Mesenchymal stem cell (in vitro differentiated cells and primary cell): Measurements from ENCODE around the gene IL21R.

Experiments
- DNase-seq: peaks from one replicate; pipeline ENCODE4 v3.0.0-alpha.2; 2013
- H2AFZ ChIP-seq: one replicate; pipeline ENCODE4 v1.6.1; 2013; ENCODE audit warnings: low read depth, mild to moderate bottlenecking, control low read depth, inconsistent platforms, low read length, moderate library complexity
- H2AK5ac ChIP-seq: 2 replicates; pipeline ENCODE4 v1.6.1; 2013; ENCODE audit warnings: low read length, moderate library complexity, mild to moderate bottlenecking, inconsistent platforms; ENCODE audit not compliant: severe bottlenecking
- H2BK120ac ChIP-seq: one replicate; pipeline ENCODE4 v1.6.1; 2013; ENCODE audit warnings: low read depth, mild to moderate bottlenecking, inconsistent platforms, low read length, moderate library complexity
- H2BK12ac ChIP-seq, 2 experiments: one replicate each; pipeline ENCODE4 v1.6.1; 2013; ENCODE audit warnings: inconsistent platforms in 2 of 2, low read length in 2 of 2, mild to moderate bottlenecking in 2 of 2, moderate library complexity in 2 of 2, control low read depth in 1 of 2
- H2BK15ac ChIP-seq: one replicate; pipeline ENCODE4 v1.6.1; 2013; ENCODE audit warnings: mild to moderate bottlenecking, low read depth, inconsistent platforms; ENCODE audit not compliant: poor library complexity, severe bottlenecking
- H2BK5ac ChIP-seq: 2 replicates; pipeline ENCODE4 v1.6.1; 2013; ENCODE audit warnings: low read depth, mild to moderate bottlenecking, low read length, control low read depth, inconsistent platforms; ENCODE audit not compliant: poor library complexity, severe bottlenecking
- H3K14ac ChIP-seq, 2 experiments: one replicate each; pipeline ENCODE4 v1.6.1; 2013; ENCODE audit warnings: inconsistent platforms in 2 of 2, low read length in 2 of 2, control low read depth in 1 of 2, mild to moderate bottlenecking in 1 of 2, moderate library complexity in 1 of 2
- H3K18ac ChIP-seq, 2 experiments: one replicate each; pipeline ENCODE4 v1.6.1; 2013; ENCODE audit warnings: inconsistent platforms in 2 of 2, low read length in 2 of 2, control low read depth in 1 of 2, low read depth in 1 of 2, mild to moderate bottlenecking in 1 of 2
- H3K23ac ChIP-seq, 2 experiments: one replicate each; pipeline ENCODE4 v1.6.1; 2013; ENCODE audit warnings: inconsistent platforms in 2 of 2, low read length in 2 of 2, mild to moderate bottlenecking in 2 of 2, moderate library complexity in 2 of 2, control low read depth in 1 of 2
- H3K27ac ChIP-seq: 2 replicates; pipeline ENCODE4 v1.5.1; 2013; ENCODE audit warnings: mild to moderate bottlenecking, moderate library complexity, low read length, control low read depth, inconsistent platforms; ENCODE audit not compliant: poor library complexity, severe bottlenecking
- H3K27me3 ChIP-seq, 2 experiments: 2 replicates each; pipeline versions ENCODE4 v1.6.1 to v1.7.0; 2013; ENCODE audit warnings: low read length in 2 of 2, mild to moderate bottlenecking in 2 of 2, moderate library complexity in 2 of 2, control low read depth in 1 of 2, inconsistent platforms in 1 of 2; ENCODE audit not compliant: control insufficient read depth in 1 of 2, insufficient read depth in 1 of 2
- H3K36me3 ChIP-seq, 2 experiments: 2 replicates each; pipeline versions ENCODE4 v1.6.1 to v1.7.0; 2013; ENCODE audit warnings: low read length in 2 of 2, control low read depth in 1 of 2, inconsistent platforms in 1 of 2, low read depth in 1 of 2, mild to moderate bottlenecking in 1 of 2; ENCODE audit not compliant: insufficient read depth in 2 of 2, control insufficient read depth in 1 of 2
- H3K4ac ChIP-seq, 2 experiments: one replicate each; pipeline ENCODE4 v1.6.1; 2013; ENCODE audit warnings: inconsistent platforms in 2 of 2, low read length in 2 of 2, mild to moderate bottlenecking in 2 of 2, moderate library complexity in 2 of 2, control low read depth in 1 of 2, low read depth in 1 of 2
- H3K4me1 ChIP-seq: 2 replicates; pipeline ENCODE4 v1.6.1; 2013; ENCODE audit warnings: low read depth, low read length, control low read depth; ENCODE audit not compliant: control insufficient read depth, insufficient read depth
- H3K4me2 ChIP-seq: 2 replicates; pipeline ENCODE4 v1.6.1; 2013; ENCODE audit warnings: low read length, mild to moderate bottlenecking, inconsistent platforms; ENCODE audit not compliant: poor library complexity, severe bottlenecking
- H3K4me3 ChIP-seq, 2 experiments: 2 replicates each; pipeline versions ENCODE4 v1.5.1 to v1.7.0; 2013; ENCODE audit warnings: low read length in 2 of 2, mild to moderate bottlenecking in 2 of 2, control low read depth in 1 of 2, low read depth in 1 of 2; ENCODE audit not compliant: insufficient read depth in 1 of 2
- H3K79me1 ChIP-seq: replicated peaks from 2 replicates; pipeline ENCODE4 v1.6.1; 2013; ENCODE audit warnings: mild to moderate bottlenecking, control low read depth, low read length, inconsistent platforms; ENCODE audit not compliant: poor library complexity, severe bottlenecking
- H3K9ac ChIP-seq: 2 replicates; pipeline ENCODE4 v1.7.0; 2013; ENCODE audit warnings: mild to moderate bottlenecking, low read length, moderate library complexity
- H3K9me3 ChIP-seq: 2 replicates; pipeline ENCODE4 v1.7.0; 2013; ENCODE audit warnings: mild to moderate bottlenecking, low read length; ENCODE audit not compliant: control insufficient read depth
- H4K8ac ChIP-seq: one replicate; pipeline ENCODE4 v1.6.1; 2013; ENCODE audit warnings: inconsistent platforms, mild to moderate bottlenecking, low read length, moderate library complexity
- H4K91ac ChIP-seq: one replicate; pipeline ENCODE4 v1.6.1; 2013; ENCODE audit warnings: mild to moderate bottlenecking, low read length, inconsistent platforms
- WGBS: methylation state at CpG from one replicate; pipeline ENCODE4 v1.1.7; 2013; ENCODE audit warnings: mixed read lengths; 5-methylcytosine and 5-hydroxymethylcytosine counted together

Gene IL21R

DNA sequence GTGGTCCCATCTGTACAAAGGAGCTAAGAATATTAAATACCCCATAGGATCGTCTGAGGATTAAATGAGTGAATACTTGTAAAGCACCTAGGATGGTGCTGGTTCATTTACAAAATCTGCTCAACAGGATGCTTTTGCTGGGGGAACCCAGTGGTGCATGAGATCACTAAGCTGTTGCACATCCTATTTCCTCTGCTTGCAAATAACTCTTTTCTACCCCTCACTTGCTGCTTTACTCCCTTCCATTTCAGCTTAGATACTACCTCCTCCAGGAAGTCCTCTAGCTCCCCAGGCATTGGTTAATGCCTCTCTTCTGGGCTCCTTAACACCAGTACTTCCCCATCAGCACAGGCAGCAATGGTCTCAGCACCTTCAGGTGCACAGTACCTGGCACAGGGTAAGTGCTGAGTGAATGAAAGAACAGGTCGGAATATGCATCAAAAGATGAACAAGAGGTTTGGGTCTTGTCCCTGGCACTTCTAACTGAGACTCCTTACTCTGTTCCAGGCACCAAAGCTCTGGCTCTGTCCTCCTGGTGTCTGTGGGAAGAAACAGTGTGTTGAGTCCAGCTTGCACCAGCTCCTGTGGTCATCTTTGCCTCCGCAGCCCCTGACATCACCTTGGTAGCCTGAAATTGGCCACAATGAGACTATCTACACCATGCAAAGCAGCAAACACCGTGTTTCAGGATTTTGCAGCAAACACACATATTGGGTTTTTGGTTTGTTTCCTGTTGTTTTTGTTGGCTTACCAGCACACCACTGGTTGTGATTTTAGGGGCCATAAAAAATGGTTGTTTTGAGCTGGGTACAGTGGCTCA is 24.1 kb upstream of the IL21R start:
- no peaks in the 10 kb centered on the region for H3K36me3 ChIP-seq
- no peak overlapping the region for H2AFZ ChIP-seq
- no peaks in the 10 kb centered on the region for H3K9me3 ChIP-seq
- no peak overlapping the region for H3K4me2 ChIP-seq
- no peak overlapping the region for H3K4me3 ChIP-seq
- no peaks in the 10 kb centered on the region for H3K79me1 ChIP-seq
- no peak overlapping the region for H3K27ac ChIP-seq
- no peak overlapping the region for H3K14ac ChIP-seq
- no peak overlapping the region for H3K23ac ChIP-seq
- peaks cover 2% of the 10 kb centered on the region for H3K4me1 ChIP-seq
- H2BK15ac ChIP-seq = no peak overlapping the region
- no peak overlapping the region for H2AK5ac ChIP-seq
- H2BK12ac ChIP-seq = no peak overlapping the region
- H3K4ac ChIP-seq = no peak overlapping the region
- 93% methylated on average over 4 of the region's 4 CpGs for WGBS
- H3K9ac ChIP-seq = no peak overlapping the region
- no peak overlapping the region for H4K8ac ChIP-seq
- no peak overlapping the region for H2BK5ac ChIP-seq
- no peak overlapping the region for H4K91ac ChIP-seq
- no peak overlapping the region for H2BK120ac ChIP-seq
- peaks cover 6 to 32% of the 10 kb centered on the region in 2 experiments for H3K27me3 ChIP-seq
- DNase-seq = no peak
- H3K18ac ChIP-seq = no peak overlapping the region

DNA sequence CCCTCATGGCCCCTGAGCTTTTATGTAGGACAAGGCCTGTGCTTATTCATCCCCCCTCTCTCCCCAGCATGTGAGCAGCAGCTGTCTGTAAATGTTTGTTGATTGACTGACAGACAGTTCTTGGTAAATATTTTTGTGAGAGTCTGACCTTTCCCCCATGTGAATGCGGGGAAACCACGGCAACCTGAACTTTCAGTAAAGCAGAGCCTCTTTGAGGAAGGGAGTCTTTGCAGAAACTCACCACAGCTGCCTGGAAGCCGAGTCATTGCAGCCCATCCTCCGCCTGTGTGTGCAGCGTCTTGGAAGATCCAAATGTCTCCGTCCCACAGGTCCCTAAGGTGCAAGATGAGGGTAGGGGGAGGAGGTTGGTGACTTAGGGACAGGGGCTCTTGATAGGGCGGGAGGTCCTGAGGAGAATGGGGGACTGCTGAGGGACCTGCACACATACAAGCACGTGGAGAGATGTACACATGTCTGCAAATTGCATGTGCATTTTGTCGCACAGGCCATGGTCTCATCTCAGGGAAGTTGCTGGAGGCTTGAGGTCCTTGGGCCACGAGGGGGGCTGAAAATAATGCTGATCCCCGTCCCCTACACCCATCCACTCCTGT is 23.0 kb upstream of the IL21R start:
- Histone ChIP-seq H2AK5ac (no peak overlapping the region), H3K14ac (no peak overlapping the region), H2BK5ac (no peak overlapping the region), H3K27ac (no peak overlapping the region), H3K9me3 (peaks cover 5% of the 10 kb centered on the region), H2AFZ (no peak overlapping the region), H4K8ac (no peak overlapping the region), H3K9ac (no peak overlapping the region), H3K27me3 (peaks cover 12 to 41% of the 10 kb centered on the region in 2 experiments), H2BK15ac (no peak overlapping the region), H3K23ac (no peak overlapping the region), H3K4me3 (no peak overlapping the region), H3K36me3 (no peaks in the 10 kb centered on the region), H3K79me1 (no peaks in the 10 kb centered on the region), H3K4me1 (peaks cover 2% of the 10 kb centered on the region), H2BK120ac (no peak overlapping the region), H4K91ac (no peak overlapping the region), H3K18ac (no peak overlapping the region), H3K4ac (no peak overlapping the region), H2BK12ac (no peak overlapping the region), H3K4me2 (no peak overlapping the region)
- WGBS = 50% methylated on average over 10 of the region's 11 CpGs
- DNase-seq = no peak

DNA sequence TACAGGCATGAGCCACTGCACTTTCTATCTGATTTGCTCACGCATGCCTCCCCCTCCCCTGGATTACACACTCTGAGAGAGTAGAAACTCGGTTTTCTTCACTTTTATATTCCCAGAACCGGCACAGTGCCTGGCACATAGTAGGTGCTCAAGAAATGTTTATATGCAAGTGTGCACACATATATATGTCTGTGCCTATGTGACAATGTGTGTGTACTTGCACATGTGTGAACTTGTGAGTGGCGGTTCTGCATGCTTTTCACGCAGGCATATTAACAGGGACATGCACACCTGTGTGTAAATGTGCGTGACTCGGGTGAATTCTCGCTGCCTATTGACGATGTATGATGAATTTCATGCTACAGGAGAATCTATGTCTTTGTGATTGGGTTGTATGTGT is 22.1 kb upstream of the IL21R start:
- DNase-seq = no peak
- Histone ChIP-seq H3K18ac (no peak overlapping the region), H3K79me1 (no peaks in the 10 kb centered on the region), H3K36me3 (no peaks in the 10 kb centered on the region), H3K14ac (no peak overlapping the region), H2BK120ac (no peak overlapping the region), H3K23ac (no peak overlapping the region), H2AK5ac (no peak overlapping the region), H4K8ac (no peak overlapping the region), H3K4me3 (no peak overlapping the region), H2BK15ac (no peak overlapping the region), H3K4me2 (no peak overlapping the region), H3K9me3 (peaks cover 14% of the 10 kb centered on the region), H2AFZ (no peak overlapping the region), H3K9ac (no peak overlapping the region), H3K27me3 (peaks cover 12 to 42% of the 10 kb centered on the region in 2 experiments), H3K27ac (no peak overlapping the region), H2BK12ac (no peak overlapping the region), H3K4me1 (peaks cover under 1% of the 10 kb centered on the region), H4K91ac (no peak overlapping the region), H2BK5ac (no peak overlapping the region), H3K4ac (no peak overlapping the region)
- 98% methylated on average over 9 of the region's 9 CpGs for WGBS

DNA sequence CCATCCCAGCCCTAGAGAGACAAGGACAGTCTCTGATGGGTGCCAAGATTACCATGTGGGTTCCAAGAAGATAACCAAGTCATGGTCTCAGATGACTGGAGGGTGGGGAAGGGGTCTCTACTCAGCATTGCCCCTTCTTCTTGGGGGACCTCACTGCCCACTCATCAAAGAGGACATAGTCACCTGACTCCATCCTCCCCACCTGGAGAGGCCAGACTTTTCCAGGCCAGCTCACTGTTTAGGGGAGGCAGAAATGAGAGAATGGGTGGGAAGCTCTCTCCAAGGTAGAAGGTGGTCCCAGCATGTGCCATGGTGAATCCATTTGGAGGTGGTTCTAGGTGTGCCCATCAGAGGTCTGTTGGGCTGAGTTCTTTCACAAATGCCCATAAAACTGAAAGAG is 20.7 kb upstream of the IL21R start:
- Histone ChIP-seq H3K9ac (no peak overlapping the region), H3K27ac (no peak overlapping the region), H2BK5ac (no peak overlapping the region), H3K18ac (no peak overlapping the region), H2AK5ac (no peak overlapping the region), H2BK120ac (no peak overlapping the region), H4K91ac (no peak overlapping the region), H2BK12ac (no peak overlapping the region), H3K4ac (no peak overlapping the region), H3K4me1 (no peaks in the 10 kb centered on the region), H3K9me3 (peaks cover 20% of the 10 kb centered on the region), H2AFZ (no peak overlapping the region), H3K23ac (no peak overlapping the region), H3K36me3 (no peaks in the 10 kb centered on the region), H2BK15ac (no peak overlapping the region), H3K27me3 (peaks cover 13 to 42% of the 10 kb centered on the region in 2 experiments), H3K79me1 (no peaks in the 10 kb centered on the region), H3K4me2 (no peak overlapping the region), H3K4me3 (no peak overlapping the region), H4K8ac (no peak overlapping the region), H3K14ac (no peak overlapping the region)
- DNase-seq = no peak
